MM.1S (cell line): ENCODE results near the gene PLEKHA5.

Experiments
- EZH2 ChIP-seq: fragments of 300-600 bp; sonication (generic); optimal IDR thresholded peaks from 2 replicates; pipeline ENCODE3; 2017; ENCODE audit warnings: low read depth, mild to moderate bottlenecking, antibody characterized with exemption, low read length, mixed read lengths
- TF ChIP-seq, protein P1 (sequence below): fragments of 300-600 bp; sonication (generic); IDR thresholded peaks from 2 replicates; pipeline ENCODE4 v1.5.1; 2016; ENCODE audit warnings: antibody characterized with exemption, low read length, mixed read lengths

DNA sequence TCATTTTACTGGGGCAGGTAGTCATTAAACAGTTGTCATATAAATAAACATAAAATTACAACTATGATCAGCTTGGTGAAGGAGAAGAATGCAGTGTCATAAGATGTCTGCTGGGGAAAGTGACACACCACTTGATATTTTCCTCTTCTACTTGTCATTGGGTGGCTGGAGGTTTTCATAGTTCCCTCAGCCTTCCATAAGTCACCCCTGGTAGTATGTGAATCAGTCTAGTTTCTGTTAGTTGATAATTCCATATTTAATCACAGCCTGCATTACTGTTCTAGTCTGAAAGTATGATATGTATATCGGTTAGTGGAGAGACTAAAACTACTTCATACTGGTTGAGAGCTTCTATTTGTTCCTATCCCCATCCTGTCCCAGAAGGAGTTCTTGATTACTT, 38.2 kb downstream of the PLEKHA5 start:
- TF ChIP-seq, protein P1, sequence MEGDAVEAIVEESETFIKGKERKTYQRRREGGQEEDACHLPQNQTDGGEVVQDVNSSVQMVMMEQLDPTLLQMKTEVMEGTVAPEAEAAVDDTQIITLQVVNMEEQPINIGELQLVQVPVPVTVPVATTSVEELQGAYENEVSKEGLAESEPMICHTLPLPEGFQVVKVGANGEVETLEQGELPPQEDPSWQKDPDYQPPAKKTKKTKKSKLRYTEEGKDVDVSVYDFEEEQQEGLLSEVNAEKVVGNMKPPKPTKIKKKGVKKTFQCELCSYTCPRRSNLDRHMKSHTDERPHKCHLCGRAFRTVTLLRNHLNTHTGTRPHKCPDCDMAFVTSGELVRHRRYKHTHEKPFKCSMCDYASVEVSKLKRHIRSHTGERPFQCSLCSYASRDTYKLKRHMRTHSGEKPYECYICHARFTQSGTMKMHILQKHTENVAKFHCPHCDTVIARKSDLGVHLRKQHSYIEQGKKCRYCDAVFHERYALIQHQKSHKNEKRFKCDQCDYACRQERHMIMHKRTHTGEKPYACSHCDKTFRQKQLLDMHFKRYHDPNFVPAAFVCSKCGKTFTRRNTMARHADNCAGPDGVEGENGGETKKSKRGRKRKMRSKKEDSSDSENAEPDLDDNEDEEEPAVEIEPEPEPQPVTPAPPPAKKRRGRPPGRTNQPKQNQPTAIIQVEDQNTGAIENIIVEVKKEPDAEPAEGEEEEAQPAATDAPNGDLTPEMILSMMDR = no peak
- TF ChIP-seq EZH2 = no peak
